Right hindlimb (tissue), 1 donor: ENCODE data around the gene CRLF2.
"Not testable (repeated sequence)": the region's sequence is repeated elsewhere in the genome, so short reads cannot be mapped to it uniquely, and the experiment has no call there.

Experiments
- DNase-seq: peaks from one replicate; pipeline ENCODE4 v3.0.0-alpha.2; 2018

Gene CRLF2, protein sequence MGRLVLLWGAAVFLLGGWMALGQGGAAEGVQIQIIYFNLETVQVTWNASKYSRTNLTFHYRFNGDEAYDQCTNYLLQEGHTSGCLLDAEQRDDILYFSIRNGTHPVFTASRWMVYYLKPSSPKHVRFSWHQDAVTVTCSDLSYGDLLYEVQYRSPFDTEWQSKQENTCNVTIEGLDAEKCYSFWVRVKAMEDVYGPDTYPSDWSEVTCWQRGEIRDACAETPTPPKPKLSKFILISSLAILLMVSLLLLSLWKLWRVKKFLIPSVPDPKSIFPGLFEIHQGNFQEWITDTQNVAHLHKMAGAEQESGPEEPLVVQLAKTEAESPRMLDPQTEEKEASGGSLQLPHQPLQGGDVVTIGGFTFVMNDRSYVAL

DNA sequence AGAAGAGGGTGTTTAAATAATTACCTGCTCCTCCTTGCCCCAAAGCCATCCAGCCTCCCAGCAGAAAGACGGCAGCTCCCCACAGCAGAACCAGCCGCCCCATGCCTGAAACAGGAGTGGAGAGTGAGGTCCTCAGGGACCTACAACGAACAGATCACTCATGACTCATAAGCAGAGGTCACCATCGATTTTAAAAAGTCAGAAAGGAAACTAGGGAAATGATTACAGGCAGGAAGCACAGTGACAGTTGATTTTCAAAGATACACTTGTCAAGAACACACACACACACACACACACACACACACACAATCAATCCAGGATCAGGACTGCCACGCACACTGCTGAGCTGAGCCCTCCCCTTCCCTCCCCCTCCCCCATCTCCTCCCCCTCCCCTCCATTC, at the start of gene CRLF2:
Gene CRLF2 (minus strand): TSS at position 118 of the 400 bp plus-strand sequence. CDS start 15 bp downstream, at position 103.
- DNase-seq: no peak

DNA sequence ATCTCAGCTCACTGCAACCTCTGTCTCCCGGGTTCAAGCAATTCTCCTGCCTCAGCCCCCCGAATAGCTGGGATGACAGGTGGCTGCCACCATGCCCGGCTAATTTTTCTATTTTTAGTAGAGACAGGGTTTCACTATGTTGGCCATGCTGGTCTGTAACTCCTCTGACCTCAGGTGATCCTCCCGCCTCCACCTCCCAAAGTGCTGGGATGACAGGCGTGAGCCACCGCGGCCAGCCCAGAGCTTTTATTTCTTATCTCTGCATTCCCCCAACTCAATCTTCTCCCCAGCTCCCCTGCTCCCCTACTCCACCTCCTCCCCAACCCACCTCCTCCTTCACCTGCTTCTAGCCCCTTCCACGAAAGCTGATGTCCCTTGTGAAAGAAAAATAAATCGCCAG, 49.3 kb upstream of the CRLF2 start:
- DNase-seq: not testable (repeated sequence)

DNA sequence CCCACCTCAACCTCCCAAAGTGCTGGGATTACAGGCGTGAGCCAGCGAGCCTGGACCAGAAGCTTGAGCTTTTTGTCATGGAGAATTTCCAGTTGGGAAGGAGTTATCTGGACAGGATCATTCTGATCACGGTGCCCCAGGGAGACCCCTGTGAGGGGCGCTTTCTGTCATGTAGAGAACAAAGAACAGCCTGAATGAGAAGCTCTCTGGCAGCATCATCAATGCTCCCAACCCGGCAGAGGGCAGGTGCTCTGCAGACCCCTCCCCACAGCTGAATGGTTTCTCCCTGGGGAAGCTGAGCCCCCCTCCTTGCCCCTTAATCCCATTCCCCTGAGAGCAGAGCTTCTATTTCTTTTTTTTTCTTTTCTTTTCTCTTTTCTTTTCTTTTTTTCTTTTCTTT, 48.8 kb upstream of the CRLF2 start:
- DNase-seq: no peak

DNA sequence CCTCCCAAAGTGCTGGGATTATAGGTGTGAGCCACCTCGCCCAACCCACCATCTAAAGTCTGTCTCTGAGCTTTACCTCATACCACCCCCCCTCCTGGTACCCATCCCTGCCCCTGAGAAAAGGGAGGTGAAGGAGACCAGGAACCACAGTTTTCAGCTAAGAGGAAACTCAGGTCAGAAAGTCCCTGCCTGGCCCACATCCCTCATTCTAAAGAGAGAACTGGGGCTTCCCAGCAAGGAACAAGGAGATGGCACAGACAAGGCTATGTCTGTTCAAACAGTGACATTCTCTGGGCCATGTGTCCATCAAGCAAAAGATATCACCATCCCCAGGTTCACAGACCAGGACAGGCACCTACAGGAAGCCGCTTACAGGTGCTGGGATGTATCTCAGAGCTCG, 40.4 kb upstream of the CRLF2 start:
- no peak for DNase-seq

DNA sequence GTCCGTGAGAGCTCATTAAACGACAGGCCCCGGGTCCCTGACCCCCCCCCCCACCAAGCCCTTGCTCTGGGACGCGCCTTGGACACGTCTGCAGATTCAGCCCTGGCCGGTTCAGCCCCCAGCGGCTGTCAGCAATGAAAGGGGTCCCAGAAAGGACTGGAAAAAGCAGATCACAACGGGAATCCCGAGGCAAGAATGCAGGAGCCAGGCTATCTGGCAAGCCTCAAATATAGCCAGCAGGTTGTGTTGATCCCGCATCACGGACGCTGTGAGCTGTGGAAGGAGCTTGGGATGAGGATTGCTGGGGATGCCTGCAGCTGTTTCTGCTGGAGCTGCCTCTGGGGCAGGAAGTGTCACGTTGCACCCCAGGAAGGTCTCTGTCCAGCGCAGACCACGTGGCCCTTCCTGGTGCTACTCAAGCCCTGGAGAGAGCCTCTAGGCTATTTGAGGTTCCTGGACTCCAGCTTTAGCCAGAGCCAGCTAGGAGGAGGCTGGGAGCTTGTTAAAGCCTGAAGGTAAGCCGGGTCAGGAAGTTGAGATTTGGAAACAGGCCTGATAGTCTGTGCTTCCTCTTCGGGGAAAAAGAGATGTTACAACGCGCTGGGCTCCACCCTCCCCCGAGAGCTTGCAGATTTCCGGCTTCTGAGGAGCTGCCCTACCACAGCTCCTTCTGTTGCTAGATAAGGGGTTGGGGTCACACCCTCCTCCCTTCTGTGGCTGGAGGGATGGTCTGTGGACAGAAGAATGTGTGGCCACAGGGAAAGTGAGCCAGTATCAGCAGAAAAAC, 36.8 kb upstream of the CRLF2 start:
- DNase-seq: peak; percentile 78

DNA sequence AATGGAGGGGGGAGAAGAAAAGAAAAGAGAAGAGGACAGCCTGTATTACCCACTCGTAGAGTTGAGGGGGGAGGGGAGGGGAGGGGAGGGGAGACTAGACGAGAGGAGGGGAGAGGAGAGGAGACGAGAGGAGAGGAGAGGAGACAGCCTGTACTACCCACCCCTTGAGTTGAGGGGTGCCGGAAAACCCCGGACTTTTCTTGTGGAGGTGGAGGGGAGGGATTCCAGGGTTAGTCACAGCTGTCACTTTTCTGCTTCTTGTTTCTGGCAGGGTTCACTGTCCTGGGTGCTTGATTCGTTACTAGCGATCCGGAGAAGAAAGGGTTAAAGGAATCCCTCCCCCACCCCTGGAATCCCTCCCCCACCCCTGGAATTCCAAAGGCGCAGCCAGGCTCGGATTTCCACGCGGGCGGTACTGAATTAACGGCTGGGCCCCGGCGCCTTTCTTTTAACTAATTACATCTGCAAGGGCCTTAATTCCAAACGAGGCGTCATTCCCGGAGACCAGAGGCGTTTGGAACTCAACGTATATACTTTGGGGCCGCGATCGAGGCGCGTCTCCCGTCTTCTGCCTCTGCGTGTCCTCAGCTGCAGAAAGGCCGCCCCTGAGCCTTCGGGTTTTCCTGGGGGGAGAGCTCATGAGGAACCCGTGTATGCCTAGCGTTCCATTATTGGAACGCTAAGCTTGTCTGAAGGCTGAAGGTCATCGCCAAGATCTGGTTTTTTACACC, 36.0 kb upstream of the CRLF2 start:
- peak; percentile 78 for DNase-seq

DNA sequence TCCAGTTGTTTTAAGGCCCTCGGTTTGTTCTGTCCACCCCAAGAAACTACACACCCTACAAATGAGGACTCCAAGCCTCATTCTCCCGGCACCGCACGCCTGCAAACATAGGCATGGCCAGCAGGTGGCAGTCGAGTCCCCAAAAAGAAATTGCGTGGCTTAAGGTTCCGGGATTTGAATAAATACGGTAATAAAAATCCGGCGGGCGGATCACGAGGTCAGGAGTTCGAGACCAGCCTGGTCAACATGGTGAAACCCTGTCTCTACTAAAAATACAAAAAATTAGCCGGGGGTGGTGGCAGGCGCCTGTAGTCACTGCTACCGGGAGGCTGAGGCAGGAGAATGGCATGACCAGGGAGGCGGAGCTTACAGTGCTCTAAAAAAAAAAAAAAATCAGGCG, 34.4 kb upstream of the CRLF2 start:
- peak; percentile 81 for DNase-seq

DNA sequence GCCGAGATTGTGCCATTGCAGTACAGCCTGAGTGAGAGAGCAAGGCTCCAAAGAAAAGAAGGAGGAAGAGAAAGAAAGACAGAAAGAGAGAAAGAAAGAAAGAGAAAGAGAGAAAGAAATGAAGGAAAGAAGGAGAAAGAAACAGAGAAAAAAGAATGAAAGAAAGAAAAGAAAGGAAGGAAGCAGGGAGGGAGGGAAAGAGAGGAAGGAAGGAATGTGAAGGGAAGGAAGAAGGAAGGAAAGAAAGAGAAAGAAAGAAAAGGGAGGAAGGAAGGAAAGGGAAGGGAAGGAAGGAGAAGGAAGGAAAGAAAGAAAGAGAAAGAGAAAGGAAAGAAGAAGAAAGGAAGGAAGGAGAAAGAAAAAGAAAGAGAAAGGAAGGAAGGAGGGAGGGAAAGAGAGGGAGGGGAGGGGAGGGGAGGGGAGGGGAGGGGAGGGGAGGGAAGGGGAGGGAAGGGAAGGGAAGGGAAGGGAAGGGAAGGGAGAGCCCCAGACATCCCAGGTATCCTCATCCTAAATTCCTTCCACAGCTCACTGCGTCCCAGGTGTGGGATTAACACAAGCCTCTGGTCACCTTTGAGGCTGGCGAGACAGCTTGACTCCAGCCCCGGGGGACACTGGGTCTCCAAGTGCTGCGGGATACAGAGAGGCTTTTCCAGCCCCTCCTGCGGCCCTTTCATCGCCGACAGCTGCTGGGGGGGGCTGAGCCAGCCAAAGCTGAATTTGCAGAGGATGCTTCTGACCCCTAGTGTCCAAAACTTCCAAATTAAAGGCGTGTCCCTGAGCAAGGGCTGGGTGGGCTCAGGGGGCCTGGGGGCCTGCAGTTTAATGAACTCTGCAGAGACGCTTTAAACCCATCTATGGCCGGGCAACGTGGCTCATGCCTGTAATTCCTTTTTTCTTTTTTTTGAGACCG, 32.0 kb upstream of the CRLF2 start:
- DNase-seq: peak; percentile 54

DNA sequence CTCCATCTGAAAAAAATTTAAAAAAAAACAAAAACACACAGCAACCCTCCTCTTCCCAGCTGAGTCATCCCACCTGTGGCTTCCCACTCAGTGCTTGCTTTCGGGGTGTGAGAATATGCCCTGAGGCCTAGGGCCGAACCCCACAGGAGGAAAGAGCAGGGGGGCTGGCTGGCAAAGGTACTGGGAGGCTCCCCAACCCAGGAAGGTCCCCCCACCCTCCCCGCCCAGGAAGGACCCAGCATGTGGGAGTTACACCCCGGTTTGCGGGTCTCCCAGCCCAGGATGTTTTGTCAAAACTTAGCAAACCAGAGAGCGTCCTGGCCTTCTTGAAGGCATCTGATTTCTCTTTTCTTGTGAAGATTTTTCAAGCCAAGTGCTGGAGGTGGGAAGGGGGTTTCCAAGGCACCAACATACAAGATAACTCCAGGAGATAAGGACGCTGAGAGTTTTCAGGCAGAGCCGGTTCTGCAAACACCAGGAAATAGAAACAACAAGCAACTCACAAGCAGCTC, 30.5 kb upstream of the CRLF2 start:
- DNase-seq: no peak

DNA sequence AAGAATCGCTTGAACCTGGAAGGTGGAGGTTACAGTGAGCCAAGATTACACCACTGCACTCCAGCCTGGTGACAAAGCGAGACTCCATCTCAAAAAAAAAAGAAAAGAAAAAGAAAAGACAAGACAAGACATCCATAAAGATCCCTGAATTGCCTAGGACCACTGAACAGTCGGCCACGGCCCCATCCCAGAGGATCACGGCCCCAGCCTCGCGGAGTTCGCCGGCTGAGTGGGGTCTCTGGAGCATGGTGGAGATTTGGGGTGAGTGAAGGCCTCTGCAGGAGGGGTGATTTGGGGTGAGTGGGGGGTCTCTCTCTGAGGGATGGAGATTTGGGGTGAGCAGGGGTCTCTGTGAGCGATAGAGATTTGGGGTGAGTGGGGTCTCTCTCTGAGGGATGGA, 28.1 kb upstream of the CRLF2 start:
- not testable (repeated sequence) for DNase-seq

DNA sequence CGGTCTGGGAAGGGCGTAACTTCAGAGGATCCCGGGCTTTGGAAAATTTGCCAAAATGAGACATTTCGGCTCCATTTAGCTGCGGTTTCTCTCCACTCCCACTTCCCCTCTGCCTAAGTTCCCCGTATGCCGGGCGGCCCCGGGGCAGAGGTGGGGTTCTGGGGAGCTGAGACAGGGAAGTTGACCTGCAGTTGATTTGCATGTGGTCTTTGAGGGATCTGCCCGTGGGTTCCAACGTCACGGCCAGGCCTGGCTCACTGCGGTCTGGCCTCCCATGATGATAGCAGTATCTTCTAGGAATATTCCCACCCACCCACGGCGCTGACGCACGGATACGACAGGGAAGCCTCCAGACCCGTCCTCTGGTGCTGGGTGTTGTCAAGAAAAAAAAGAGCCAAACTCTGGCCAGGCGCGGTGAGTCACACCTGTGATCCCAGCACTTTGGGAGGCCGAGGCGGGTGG, 27.3 kb upstream of the CRLF2 start:
- DNase-seq: no peak

DNA sequence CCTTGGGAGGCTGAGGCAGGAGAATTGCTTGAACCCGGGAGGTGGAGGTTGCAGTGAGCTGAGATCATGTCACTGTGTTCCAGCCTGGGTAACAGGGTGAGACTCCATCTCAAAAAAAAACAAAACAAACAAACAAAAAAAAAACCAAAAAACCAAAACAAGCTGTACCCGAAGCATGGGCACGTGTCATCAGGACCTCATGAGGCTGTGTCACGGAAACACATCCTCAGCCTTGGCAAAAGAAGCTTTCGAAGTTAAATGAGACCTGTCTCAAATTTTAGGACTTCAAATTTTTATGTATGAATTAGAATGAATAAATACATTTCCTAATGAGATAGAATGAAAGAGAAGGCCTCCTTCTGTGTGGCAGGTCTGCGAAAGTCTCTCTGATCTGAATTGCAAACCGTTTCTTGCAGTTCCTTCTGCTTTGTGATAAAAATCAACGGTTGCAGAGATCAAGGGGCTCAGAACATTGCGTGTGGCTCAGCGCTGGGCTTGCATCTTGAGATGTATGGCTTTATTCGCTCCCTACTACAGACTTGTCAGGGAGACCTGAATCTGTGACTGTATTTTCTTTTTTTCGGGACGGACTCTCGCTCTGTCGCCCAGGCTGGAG, 19.5 kb upstream of the CRLF2 start:
- DNase-seq: no peak

DNA sequence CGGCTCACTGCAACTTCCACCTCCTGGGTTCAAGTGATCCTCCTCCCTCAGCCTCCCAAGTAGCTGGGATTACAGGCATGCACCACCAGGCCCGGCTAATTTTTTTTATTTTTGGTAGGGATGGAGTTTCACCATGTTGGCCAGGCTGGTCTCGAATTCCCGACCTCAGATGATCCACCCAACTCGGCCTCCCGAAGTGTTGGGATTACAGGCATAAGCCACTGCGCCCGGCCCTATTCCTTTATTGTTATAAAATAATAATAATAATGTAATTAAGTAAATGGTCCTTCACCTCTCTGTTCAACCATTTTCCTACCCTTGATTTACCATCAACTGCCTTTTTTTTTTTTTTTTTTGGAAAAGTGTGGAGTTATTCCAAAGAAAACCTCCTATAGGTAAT, 15.7 kb upstream of the CRLF2 start:
- DNase-seq: not testable (repeated sequence)

DNA sequence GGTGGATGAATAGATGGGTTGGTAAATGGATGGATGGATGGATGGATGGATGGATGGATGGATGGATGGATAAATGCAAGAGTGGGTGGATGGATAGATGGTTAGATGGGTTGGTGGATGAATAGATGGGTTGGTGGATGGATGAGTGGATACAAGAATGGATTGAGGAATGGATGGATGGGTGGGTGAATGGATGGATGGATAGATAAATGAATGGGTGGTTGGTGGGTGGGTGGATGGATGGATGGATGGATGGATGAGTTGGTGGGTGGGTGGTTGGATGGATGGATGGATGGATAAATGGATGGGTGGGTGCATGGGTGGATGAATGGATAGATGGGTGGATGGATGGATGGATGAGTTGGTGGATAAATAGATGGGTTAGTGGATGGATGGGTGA, 13.8 kb upstream of the CRLF2 start:
- no peak for DNase-seq

DNA sequence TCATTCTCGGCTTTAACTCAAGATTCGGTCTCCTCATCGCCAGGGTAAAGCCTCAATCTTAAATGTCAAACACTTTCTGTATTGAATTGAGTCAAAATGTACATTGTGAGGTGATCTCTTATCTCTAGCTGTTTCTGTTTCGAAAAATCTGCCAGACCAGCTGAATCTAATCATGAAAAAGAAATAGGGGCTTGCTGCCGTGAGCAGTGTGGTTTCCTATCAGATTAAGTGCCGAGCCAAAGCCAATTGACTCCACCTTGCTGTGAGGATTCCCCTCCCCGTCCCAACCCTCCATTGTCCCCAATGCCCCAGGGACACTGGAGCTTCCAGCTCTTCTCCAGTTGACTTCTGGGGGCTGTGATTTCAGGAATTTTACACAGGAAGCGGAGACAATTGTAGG, 12.5 kb upstream of the CRLF2 start:
- DNase-seq: no peak

DNA sequence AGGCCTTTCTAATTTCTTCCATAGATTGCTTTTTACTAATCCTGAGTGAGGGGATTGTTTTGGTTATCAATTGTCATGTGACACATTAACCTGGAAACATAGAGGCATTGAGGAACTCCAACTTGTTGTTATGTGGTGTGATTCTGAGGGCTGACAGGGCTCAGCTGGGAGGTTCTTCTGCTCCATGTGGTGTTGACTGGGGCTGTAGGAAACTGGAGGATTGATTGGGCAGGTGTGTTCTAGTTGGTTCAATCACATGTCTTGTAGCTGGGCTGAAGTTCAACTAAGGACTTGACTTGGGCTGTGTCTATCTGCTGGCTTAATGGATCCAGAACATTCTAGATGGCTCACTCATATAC, 10.8 kb upstream of the CRLF2 start:
- no peak for DNase-seq

DNA sequence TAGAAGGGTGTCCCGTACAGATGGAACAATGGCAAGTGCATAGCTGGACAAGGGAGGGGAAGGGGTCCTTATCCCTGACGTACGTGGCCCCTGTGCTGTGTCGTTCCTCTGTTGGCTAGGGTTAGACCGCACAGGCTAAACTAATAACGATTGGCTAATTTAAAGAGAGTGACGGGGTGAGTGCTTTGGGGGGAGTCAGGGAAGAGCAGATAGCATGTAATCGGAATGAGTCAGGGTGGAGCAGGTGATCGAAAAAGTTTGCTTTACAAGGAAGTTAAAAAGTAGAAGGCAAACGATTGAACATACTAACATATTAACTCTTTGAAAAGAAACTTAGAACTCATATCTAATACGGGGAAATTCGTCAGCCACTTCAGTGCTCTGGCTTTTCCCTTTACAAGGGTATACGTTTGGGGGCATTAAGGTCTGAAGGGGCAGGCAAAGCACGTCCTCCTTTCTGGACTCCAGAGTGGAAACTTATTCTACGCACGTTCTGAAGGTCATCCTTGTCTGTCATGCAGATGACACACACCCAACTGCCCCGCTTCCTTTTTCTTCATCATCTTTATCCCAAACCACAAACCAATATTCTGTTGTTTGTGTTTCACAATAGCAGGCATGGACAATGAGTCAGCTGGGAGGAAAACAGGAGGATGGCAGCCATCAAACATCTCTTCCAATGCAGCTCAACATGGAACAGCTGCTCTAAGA, 10.2 kb upstream of the CRLF2 start:
- DNase-seq: no peak

DNA sequence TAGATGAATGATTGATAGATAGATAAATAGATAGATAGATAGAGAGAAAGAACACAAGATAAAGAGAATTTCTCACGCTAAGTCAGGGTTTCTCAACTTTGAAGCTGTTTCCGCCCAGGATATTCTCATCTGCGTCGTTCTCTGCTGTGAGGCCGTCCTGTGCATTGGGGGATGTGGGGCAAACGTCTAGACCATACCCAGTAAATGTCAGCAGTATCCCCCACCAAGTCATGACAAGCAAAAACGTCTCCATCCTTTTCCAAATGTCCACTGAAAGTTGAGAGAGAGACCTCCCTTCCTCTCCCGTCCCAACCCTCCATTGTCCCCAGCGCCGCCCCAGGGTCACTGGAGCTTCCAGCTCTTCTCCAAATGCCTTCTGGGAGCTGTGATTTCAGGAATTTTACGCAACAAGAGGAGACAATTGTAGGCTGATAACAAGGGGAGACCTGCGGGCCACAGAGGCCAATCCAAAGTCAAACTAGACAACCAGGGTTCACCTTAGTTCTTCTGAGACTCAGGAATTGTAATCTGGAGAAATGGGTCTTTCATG, 8.9 kb upstream of the CRLF2 start:
- DNase-seq: no peak

DNA sequence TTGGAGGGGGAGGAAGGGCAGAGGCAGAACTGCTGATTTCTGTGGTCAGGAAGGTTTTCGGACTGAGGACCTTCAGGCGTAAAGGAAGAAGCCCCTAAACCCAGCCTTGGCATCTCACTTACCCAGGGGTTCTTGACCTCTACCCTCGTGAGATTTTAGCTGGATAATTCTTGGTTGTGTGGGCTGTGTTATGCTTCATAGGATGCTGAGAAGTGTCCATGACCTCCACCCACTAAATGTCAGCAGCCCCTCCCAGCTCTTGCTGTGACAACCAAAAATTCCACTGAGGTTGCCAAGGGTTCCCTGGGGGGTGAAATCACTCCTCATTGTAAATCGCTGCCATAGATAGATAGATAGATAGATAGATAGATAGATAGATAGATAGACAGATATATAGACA, 5.8 kb upstream of the CRLF2 start:
- no peak for DNase-seq

DNA sequence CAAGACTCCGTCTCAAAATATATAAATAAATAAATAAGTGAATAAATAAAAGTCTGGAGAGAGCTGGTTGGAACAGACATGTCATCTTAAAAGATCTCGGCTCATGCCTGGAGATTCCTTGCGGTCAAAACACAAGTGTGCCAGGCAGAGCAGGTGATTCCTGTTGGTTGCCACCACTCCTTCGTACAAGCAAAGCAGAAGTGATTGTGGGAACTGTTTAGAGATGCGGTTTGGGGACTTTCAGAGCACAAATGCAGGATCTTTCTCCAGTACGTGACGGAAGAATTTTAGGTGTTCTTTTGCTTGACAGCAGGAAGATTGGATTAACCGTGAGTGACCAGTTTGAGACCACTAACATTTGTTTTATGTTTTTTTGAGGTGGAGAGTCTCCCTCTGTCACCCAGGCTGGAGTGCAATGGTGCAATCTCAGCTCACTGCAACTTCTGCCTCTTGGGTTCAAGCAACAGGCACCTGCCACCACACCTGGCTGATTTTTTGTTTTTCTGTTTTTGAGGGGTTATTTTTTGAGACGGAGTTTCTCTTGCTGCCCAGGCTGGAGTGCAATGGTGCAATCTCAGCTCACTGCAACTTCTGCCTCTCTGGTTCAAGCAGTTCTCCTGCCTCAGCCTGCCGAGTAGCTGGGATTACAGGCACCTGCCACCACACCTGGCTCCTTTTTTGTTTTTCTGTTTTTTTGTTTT, 2.8 kb upstream of the CRLF2 start:
- no peak for DNase-seq
